Left kidney (tissue), 8 donors: ENCODE data around the gene SHISA5. TPM values are rescaled to one million over a fixed set of nuclear protein-coding genes. Genes with fewer than 3 reads are reported as not detected.
A peak's percentile ranks its signal among the peaks of the same experiment; 100 is the strongest.
"Not testable (repeated sequence)": the region's sequence is repeated elsewhere in the genome, so short reads cannot be mapped to it uniquely, and the experiment has no call there.

Experiments
- DNase-seq: peaks from one replicate; pipeline ENCODE4 v3.0.0-alpha.2; 2013
- long read RNA-seq, 8 donors: transcript quantifications; one replicate each; lab custom pipeline, GENCODE V29; 2026
- polyA plus RNA-seq: library from polyadenylated mRNA; unstranded; fragments of 120-200 nt; gene quantifications from one replicate; pipeline ENCODE4 v1.2.1, GENCODE V29; 2013; ENCODE audit not compliant: insufficient read length

Gene SHISA5, protein sequence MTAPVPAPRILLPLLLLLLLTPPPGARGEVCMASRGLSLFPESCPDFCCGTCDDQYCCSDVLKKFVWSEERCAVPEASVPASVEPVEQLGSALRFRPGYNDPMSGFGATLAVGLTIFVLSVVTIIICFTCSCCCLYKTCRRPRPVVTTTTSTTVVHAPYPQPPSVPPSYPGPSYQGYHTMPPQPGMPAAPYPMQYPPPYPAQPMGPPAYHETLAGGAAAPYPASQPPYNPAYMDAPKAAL
- polyA plus RNA-seq: 90.9 TPM
- long read RNA-seq, donor 1, transcript SHISA5-216 (3 exons, 1,908 nt): minor isoform, 25 of 110 reads
- long read RNA-seq, donor 1, transcript SHISA5-201 (6 exons, 2,369 nt): minor isoform, 18 of 110 reads
- long read RNA-seq, donor 1, transcript SHISA5-206 (4 exons, 1,839 nt): major isoform, 42 of 110 reads
- long read RNA-seq, donor 1, partial matches to known transcripts: 21 of 110 reads
- long read RNA-seq, donor 1, other reads (novel, unspliced or antisense): 0 of 110 reads
- long read RNA-seq, donor 2, transcript SHISA5-201 (6 exons, 2,369 nt): minor isoform, 12 of 69 reads
- long read RNA-seq, donor 2, transcript SHISA5-206 (4 exons, 1,839 nt): major isoform, 37 of 69 reads
- long read RNA-seq, donor 2, transcript SHISA5-216 (3 exons, 1,908 nt): minor isoform, 14 of 69 reads
- long read RNA-seq, donor 2, partial matches to known transcripts: 5 of 69 reads
- long read RNA-seq, donor 2, other reads (novel, unspliced or antisense): 0 of 69 reads
- long read RNA-seq, donor 3, transcript SHISA5-206 (4 exons, 1,839 nt): major isoform, 30 of 60 reads
- long read RNA-seq, donor 3, transcript SHISA5-216 (3 exons, 1,908 nt): minor isoform, 14 of 60 reads
- long read RNA-seq, donor 3, transcript SHISA5-201 (6 exons, 2,369 nt): minor isoform, 10 of 60 reads
- long read RNA-seq, donor 3, partial matches to known transcripts: 6 of 60 reads
- long read RNA-seq, donor 3, other reads (novel, unspliced or antisense): 0 of 60 reads
- long read RNA-seq, donor 4, partial matches to known transcripts: 14 of 22 reads
- long read RNA-seq, donor 4, other reads (novel, unspliced or antisense): 0 of 22 reads
- long read RNA-seq, donor 5, transcript SHISA5-206 (4 exons, 1,839 nt): major isoform, 45 of 82 reads
- long read RNA-seq, donor 5, transcript SHISA5-201 (6 exons, 2,369 nt): minor isoform, 20 of 82 reads
- long read RNA-seq, donor 5, transcript SHISA5-216 (3 exons, 1,908 nt): minor isoform, 14 of 82 reads
- long read RNA-seq, donor 5, partial matches to known transcripts: 0 of 82 reads
- long read RNA-seq, donor 5, other reads (novel, unspliced or antisense): 0 of 82 reads
- long read RNA-seq, donor 6, transcript SHISA5-216 (3 exons, 1,908 nt): major isoform, 28 of 71 reads
- long read RNA-seq, donor 6, transcript SHISA5-201 (6 exons, 2,369 nt): minor isoform, 6 of 71 reads
- long read RNA-seq, donor 6, transcript SHISA5-206 (4 exons, 1,839 nt): minor isoform, 22 of 71 reads
- long read RNA-seq, donor 6, partial matches to known transcripts: 13 of 71 reads
- long read RNA-seq, donor 6, other reads (novel, unspliced or antisense): 0 of 71 reads
- long read RNA-seq, donor 7, transcript SHISA5-216 (3 exons, 1,908 nt): major isoform, 28 of 85 reads
- long read RNA-seq, donor 7, transcript SHISA5-206 (4 exons, 1,839 nt): minor isoform, 22 of 85 reads
- long read RNA-seq, donor 7, transcript SHISA5-201 (6 exons, 2,369 nt): minor isoform, 7 of 85 reads
- long read RNA-seq, donor 7, partial matches to known transcripts: 17 of 85 reads
- long read RNA-seq, donor 7, other reads (novel, unspliced or antisense): 8 of 85 reads
- long read RNA-seq, donor 8, transcript SHISA5-206 (4 exons, 1,839 nt): major isoform, 13 of 48 reads
- long read RNA-seq, donor 8, transcript SHISA5-216 (3 exons, 1,908 nt): minor isoform, 8 of 48 reads
- long read RNA-seq, donor 8, partial matches to known transcripts: 20 of 48 reads
- long read RNA-seq, donor 8, other reads (novel, unspliced or antisense): 0 of 48 reads

DNA sequence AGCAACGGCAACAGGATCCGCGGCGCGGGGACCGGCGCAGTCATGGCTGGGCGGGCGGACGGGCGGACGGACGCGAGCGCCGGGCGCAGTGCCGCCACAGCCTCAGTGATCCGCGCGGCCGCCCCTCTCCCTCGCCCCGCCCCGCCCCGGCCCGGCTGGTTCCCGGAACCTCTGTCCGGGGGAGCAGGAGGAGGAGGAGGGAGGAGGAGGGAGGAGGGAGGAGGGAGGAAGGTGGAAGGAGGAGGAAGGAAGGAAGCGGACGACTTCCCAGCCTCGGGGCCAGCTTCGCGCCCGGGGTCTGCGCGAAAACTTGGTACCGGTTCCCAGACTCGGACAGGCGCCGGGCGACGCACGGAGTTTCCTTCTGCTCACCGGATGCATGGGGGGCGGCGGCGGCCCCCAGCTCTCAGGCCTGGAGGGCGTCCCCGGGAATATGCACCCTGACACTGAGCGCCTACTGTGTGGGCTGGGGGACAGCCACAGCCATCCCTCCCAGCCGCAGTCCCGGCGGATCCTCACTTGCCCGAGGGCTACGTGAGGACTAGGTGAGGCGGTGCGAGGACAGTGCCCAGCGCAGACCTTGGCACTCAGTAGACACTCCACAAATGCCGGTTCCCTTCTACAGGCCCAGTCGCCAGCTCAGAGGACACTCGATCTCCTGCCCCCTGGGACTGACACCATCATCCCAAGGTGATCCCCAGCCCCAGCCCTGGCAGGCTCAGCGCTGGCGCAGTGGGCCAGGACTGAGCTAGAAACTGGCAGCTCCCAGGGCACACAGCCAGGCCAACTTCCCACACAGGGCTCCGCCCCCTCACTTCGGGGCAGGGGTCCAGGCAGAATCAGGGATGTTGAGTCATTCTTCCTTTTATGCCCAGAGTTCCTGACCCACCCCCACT lies at the start of gene SHISA5:
Gene SHISA5, minus strand, starts transcription at position 124 of the 896 bp plus-strand sequence. Its CDS starts 80 bp downstream, at position 44.
- peak; percentile 62 for DNase-seq

DNA sequence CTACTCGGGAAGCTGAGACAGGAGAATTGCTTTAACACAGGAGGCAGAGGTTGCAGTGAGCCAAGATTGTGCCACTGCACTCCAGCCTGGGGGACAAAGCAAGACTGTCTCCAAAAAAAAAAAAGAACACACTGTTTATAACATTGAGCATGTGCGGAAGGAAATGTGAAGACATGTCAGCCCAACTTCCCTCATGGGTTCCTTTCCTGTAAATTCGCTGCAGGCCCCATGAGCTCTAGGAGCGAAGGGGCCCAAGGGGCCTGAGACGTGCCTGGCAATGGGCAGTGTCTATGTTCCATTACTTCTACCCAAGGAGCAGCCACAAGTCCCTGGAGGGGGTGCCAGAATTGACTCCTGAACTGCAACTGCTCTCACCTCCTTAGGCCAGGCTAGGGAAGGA lies 49.4 kb upstream of the SHISA5 start:
- no peak for DNase-seq

DNA sequence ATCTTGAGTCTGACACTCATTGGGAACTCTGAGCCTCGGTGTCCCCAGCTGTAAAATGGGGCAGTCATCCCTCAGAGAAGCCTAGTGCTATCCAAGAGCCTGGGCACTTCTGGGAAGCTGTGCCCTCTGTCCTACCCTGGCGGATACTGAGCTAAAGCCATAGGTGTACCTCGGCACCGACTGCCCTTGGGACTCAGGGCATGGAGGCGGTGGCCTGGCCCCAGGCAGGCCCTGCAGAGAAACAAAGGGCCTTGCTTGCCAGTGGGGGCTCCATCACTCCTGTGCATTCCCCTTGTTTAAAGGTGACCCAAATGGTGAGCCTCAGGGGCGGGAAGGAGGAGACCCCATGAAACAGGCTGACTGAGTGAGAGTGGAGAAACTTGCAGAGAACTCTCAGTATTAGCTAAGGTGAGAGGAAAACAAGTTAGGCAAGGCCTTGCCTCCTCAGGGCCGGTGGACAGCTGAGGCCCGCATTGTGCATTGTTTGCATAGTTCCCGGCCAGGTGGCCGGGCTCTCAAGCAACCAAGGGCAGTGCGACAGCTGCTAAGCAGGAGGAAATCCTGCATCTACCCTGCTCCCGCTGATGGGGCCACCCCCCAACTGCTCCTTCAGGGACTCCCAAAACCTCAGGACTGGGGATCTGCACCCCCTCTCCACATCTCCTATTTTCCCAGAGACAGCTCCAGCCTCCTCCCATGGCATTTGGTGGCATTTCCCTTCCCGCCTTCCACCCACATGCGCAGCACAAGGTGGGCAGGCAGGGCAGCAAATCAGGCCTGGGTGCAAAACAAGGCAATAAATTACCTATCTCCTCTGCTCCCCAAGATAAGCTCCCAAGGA lies 48.4 kb upstream of the SHISA5 start:
- DNase-seq: no peak

DNA sequence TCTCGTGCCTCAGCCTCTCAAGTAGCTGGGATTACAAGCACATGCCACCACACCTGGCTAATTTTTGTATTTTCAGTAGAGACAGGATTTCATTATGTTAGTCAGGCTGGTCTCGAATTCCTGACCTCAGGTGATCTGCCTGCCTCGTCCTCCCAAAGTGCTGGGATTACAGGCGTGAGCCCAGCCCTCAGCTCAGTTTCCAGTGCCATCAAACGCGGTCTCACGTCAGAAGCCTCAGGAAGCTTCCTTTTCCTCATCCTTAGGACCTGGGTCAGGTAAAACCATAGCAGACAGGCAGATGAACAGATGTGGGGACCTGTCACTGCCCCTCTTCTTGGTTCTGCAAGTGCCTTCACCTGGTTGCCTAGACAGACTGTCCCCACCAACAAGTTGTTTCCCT lies 47.7 kb upstream of the SHISA5 start:
- DNase-seq: not testable (repeated sequence)

DNA sequence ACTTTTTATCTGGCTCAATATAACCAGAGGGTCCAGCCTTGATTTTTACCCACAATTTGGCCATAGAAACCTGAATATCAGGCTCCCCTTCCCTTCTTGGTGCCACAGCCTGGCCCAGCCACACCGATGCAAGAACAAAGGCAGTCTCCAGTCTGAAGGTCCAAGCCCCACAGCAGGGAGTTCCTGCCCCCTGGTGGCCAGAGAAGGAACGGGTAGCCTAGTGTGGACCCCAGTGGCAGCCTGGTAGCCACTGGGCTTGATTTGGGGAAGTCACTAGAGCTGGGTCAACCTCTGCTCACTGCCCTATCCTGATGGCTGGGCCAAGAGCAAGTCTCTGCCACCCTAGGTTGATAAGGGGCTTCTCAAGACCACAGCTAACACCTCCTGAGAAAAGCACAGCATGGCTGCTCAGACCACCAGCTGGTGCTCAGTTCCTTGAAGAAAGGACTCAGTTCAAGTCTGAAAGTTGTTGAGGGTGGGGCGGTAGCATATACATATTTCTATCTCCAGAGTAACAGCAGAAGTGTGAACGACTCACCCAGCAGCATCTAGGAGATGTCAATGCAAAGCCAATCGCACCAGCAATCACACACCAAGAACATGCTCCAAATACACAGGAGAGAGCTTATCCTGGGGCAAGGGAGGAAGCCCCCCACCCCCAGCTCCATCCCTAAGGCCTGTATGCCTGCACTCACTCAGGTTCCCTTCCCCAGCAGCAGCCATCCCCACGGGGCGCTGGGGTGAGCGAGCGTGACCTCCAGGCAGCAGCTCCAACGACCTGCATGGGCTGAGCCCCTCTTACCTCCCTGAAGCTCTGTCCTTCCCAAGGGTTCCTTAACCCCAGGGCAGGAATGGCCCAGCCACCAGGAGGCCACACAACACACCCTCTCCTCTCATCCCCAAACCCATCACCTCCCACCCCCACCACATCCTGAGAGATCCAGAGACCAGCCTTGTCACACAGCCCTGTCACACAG lies 45.0 kb upstream of the SHISA5 start:
- DNase-seq: peak; percentile 77

DNA sequence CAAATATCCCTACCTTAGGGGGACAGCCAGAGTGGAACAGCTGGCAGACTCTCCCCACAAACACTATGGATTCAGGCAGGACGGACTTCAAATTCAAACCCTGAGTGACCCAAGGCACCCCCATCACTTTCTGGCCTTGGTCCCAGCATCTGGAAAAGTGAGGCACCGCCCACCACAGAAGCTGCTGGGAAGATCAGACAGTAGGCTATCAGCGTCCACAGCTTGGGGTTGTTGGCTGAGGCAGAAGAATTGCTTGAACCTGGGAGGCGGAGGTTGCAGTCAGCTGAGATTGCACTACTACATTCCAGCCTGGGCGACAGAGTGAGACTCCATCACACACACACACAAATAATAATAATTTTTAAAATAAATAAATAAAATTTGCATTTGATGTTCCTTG lies 44.2 kb upstream of the SHISA5 start:
- no peak for DNase-seq

DNA sequence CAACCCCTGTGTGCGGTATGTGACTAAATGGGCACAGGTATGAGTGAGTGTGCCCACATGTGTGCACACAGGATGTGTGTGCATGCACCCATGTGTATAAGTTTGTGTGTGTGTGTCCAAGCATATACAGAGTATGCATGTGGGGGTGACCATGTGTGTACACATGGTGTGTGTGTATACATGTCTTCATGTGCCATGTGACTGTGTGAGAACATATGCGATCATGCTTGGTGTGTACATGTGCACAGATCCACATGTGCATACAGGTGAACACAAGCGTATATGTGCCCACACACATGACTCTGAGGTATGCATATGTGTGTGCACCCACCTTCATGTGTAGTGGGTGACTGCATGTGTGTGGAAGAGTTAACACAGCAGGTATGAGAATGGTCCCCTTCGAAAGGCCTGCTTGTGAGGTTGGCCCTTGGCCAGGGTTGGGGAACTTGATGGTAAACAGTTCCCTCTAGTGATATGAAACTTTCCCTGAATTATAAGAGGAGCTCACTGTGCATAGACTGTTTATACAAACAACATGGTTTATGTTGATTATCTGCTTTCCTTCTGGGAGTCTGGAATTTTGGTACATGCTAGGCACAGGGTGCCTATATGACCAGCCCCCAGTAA lies 42.3 kb upstream of the SHISA5 start:
- no peak for DNase-seq

DNA sequence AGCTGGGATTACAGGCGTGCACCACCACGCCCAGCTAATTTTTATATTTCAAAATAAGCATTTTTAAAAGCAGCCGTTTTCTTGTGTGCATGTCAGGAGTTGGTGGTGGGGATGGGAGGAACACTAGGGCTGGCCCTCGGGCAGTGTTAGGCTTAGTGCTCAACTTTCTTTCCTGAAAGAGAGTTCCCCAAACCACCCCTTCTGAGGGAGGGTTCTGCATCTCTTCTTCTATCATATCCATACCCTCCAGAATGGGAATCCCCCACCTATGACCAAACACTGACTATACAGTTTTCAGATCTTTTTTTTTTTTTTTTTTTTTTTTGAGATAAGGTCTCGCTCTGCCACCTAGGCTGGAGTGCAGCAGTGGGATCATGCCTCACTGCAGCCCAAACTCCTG lies 40.2 kb upstream of the SHISA5 start:
- DNase-seq: no peak

DNA sequence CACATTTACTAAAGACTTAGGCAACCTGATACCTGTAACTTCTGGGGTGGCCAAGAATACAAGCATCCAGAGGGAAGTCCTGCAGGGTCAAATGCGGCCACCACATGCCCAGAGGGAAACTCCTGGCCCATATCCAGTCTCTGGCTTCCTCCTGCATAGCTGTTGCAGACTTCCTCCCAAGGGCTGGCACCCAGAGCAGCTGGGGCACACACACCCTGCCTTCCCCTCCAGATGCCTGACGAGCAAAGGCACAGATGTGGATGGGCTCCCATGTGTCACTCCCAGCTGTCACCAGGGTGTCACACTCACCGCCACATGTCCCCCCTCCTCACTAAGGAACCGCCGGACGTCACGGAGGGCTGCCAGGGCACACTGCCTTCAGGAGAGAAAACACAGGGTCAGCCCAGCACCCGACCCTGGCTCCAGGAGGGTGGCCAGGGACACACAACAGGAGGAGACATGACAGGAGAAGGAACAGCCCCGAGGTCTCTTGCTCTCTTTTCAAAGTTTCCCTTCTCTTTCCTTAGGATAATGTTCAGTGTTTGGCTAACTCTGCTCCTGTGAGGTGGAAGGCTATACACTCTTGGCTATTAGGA lies 39.4 kb upstream of the SHISA5 start:
- no peak for DNase-seq

DNA sequence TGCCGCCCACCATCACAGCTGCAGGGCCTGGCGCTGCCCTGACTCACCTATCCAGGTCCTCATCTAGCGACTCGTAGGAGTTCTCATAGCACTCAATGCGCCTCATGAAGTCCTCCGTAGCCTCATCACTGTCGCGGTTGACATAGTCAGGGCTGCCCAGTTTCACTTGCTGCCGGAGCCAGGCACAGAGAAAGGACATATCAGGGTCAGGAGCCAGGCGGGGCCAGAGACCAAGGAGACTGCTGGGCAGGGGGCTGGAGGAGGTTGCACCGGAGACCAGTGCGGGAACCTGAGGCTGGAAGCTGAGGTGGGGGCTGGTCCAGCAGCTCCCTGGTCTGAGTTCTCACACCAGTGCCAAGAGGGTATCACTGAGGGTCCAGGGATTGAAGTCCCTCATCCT lies 34.5 kb upstream of the SHISA5 start:
- DNase-seq: no peak

DNA sequence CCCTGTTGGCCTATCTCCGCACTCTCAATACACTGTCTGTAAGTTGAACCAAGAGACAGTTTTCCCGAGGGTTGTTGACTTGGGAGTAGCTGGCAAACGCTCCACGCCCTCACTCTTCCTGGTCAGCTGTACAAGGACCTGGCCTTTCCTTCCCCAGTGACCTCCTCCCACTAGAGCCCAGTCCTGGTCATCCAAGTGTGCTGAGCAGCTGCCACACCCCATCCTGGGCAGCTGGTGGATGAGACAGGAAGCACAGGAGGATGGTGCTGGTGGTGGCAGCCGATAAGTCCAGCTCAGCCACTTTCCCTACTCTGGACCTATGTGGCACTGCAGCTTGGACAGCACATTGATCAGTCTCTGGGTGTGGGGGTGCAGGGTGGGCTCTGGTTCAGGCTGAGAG lies 32.8 kb upstream of the SHISA5 start:
- no peak for DNase-seq

DNA sequence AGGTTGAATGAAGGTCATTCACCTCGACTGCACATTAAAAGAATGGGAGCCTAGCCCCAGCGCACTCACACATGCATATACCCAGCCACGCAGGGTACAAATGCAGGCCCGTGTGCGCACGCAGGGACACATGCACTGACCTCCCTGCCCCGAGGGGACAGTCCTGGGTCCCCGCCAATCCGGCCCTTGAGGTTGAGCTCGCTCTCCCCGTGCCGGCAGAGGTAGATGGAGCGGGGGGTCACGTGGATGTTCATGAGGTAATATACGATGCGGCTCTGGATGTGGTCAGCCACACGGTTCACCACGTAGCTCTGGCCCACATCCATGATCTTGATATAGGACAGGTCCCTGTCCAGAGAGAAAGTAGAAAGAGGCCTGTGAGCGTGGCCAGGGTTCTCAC lies 32.1 kb upstream of the SHISA5 start:
- DNase-seq: no peak

DNA sequence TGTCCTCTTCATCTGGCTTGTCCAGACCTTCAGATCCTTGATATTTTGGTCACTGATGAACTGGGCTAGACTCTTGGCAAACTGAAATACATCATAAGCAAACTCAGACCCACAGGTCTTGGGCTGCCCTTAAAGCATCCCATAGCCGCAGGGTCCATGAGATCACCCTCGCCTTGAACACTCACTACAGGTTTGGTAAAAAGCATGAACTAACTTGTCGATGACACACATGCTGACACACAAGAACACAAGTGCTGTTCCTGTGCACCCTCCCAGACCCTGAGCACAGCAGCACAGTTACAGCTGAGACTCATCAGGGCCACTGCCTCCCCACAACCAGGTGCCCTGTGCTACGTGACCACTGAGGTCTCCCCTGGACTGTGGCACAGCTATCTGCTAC lies 31.6 kb upstream of the SHISA5 start:
- DNase-seq: no peak

DNA sequence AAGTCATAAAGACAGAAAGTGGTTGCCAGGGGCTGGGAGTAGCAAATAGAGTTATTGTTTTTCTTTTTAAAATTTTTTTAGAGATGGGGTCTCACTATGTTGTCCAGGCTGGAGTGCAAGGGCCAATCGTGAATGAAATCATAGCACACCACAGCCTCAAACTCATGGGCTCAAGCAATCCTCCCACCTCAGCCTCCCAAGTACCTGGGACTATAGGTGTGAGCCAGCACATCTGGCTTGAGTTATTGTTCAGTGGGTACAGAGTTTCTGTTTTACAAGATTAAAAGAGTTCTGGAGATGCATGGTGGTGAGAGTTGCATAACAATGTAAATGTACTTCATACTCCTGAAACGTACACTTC lies 29.0 kb upstream of the SHISA5 start:
- DNase-seq: no peak

DNA sequence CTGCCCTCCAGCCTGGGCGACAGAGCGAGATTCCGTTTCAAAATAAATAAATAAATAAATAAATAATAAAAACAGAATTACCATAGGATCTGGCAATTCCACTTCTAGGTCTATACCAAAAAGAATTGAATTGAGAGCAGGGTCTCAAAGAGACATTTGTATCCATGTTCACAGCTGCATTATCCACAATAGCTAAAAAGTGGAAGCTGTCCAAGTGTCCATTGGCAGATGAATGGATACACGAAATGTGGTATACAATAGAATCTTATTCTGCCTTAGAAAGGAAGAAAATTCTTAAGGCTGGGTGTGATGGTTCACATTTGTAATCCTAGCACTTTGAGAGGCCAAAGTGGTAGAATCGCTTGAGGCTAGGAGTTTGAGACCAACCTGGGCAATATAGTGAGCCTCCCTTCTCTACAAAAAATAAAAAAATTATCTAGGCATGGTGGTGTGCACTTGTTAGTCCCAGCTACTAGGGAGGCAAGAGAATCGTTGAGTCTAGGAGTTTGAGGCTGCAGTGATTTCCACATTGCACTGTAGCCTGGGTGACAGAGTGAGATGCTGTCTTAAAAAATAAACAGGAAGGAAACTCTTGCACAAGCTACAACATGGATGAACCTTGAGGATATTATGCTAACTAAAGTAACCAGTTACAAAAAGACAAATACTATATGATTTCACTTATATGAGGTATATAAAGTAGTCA lies 28.4 kb upstream of the SHISA5 start:
- DNase-seq: no peak

DNA sequence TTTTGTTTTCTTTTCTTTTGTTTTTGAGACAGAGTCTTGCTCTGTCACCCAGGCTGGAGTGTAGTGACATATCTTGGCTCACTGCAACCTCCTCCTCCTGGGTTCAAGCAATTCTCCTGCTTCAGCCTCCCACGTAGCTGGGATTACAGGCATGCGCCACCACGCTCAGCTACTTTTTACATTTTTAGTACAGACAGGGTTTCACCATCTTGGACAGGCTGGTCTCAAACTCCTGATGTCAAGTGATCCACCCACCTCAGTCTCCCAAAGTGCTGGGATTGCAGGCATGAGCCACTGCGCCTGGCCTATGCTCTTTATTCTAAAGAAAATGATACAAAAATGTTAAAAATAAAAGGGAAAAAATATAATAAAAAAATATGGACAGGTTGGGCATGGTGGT lies 26.7 kb upstream of the SHISA5 start:
- not testable (repeated sequence) for DNase-seq
